HG03108 (cell line): ENCODE data around the gene ANKRD40CL.

ENCODE experiments used
- ATAC-seq: cut with Tn5 transposase; IDR thresholded peaks from one replicate; pipeline ENCODE4 v1.9.1; 2021; ENCODE audit warnings: moderate library complexity; ENCODE audit not compliant: unreplicated experiment

The ANKRD40CL gene

DNA sequence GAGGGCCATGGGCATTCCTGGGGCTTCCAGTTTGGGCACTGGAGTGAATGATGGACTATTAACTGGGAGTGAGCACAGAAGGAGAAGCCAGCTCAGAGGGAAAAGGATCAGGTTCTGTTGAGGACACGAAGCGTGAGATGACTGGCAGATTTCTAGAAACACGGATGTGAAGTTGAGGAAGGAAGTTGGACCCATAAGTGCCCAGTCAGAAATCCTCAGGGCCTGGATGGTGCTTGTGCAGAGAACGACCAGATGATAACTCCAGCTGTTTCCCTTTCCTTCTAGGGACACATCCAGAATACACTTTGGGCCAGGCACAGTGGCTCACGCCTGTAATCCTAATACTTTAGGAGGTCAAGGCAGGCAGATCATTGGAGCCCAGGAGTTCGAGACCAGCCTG lies 23.3 kb upstream of the ANKRD40CL start:
- no peak for ATAC-seq

DNA sequence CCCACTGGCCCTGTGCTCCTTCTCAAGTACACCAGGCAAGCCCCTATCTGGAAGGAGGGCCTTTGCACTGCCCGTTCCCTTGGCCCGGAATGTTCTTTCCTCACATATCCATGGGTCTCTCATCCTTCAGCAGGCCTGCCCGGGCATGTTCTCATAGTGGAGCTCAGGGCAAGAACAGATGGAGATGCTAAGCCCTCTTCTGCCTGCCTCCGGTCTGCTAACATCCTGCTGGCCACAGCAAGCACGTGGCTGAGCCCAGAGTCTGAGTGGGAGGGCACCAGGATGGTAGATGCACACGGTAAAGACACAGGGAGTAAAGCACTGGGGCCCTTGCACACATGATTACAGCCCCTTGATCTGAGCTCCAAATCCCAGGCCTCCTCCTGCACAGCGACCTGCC lies 19.8 kb upstream of the ANKRD40CL start:
- ATAC-seq = no peak

DNA sequence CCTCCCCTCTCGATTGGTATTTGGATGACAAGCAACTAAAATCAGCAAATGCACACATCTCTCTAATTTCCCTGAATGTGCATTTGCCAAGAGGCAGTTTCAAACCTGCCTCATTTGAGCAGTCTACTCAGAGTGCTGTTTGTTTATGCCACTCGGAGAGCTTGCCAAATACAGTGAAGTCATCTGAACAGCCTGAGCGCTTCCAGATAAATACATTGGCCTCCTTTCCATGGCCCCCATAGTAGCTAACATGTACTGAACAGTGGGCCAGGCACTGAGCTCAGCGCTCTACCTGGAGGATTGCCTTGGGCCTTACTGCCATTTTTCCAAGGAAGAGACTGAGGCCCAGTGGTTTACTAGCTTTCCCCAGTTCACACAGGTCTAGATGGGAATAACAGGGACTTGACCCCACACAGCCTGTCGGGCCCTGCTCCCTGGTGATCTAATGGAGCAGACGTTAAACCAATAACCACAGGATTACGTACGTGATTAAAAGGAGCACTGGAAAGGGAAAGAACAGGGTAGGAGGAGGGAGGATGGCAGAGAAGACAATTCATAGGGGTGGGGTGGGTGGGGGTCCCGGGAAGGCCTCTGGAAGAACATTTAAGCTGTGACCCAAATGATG lies 18.7 kb upstream of the ANKRD40CL start:
- ATAC-seq = no peak

DNA sequence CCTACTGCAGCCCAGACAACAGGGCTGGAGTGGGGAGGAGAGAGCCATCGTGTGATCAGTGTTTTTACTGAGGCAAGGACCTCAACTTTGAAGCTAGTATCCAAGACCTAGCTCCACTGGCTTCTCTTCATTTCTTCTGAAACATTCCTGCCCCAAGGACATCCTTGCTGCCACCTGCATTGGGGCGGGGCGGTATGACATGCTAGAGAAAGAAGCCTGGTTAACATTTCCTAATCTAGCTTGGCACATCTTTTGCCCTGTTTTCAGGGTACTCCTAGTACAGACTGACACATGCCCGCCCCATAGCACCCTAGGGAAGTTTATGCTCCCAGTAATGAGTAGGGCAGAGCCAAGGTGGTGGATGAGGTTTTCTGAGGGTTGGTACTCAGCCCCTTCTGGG lies 17.8 kb upstream of the ANKRD40CL start:
- ATAC-seq = no peak

DNA sequence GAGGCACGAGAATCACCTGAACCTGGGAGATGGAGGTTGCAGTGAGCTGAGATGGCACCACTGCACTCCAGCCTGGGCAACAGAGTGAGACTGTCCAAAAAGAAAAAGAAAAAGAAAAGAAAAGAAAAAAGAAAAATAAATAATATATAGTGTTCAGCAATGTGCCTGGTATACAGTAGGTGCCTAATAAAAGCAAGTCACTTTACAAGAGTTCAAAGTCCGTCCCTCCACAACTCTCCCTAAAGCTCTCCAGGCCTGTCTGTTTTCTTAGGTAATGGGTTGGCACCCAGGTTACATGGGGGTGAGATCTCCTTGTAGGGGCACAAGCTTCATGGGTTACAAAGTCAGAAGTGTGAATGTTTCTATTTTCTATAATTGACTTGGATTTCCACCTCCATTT lies 16.6 kb upstream of the ANKRD40CL start:
- no peak for ATAC-seq

DNA sequence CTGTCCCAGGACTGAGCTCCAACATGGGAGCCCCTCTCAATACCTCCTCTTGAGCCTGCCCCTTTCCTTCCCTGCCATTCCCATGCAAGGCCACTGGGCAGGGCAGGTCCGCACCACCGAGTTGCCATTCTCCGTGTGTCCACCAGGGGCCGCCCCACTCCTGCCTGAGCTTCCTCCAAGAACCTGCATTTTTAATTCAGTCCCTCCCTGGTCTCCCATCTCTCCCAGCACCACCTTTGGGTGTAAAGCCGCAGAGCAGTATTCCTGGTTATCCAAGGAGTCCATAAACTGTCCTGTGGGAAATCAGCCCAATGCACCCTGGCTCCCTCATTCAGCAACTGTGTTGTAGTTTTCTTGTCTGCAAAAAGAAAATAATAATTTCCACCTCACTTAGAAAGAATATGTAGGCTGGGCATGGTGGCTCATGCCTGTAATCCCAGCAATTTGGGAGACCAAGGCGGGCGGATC lies 15.9 kb upstream of the ANKRD40CL start:
- ATAC-seq = no peak

DNA sequence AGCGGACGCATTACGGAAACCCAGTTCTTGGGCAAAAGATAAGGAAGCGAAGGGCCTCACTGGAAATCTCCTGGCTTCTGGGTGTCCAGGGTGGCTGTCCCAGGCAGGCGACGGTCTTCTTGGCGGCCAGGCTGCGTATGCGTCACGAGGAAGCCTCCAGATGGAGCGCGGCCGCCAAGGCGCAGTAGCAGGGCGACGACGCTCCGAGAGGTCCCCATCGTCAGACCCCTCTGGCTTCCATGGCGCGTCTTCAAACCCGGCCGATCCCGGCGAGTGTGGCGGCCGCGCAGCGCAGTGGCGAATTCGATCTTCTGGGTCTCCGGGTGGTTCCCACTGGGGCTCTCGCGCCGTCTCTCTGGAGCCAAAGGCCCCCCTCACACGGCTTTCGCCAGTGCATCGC lies 13.8 kb upstream of the ANKRD40CL start:
- no peak for ATAC-seq

DNA sequence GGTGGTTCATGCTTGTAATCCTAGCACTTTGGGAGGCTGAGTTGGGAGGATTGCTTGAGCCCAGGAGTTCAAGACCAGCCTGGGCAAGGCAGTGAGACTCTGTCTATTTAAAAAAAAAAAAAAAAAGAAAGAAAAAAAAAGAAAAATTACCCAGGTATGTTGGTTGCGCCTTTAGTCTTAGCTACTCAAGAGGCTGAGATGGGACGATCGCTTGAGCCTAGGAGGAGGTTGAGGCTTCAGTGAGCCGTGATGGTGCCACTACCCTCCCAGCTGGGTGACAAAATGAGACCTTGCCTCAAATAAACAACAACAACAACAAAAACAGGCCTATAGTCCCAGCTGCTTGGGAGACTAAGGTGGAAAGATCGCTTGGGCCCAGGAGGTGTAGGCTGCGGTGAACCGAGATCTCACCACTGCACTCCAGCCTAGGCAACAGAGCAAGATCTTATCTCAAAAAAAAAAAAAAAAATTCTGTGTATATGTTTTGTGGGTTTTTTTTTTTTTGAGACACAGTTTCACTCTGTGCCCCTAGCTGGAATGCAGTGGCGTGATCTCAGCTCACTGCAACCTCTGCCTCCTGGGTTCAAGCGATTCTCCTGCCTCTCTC lies 12.5 kb upstream of the ANKRD40CL start:
- no peak for ATAC-seq

DNA sequence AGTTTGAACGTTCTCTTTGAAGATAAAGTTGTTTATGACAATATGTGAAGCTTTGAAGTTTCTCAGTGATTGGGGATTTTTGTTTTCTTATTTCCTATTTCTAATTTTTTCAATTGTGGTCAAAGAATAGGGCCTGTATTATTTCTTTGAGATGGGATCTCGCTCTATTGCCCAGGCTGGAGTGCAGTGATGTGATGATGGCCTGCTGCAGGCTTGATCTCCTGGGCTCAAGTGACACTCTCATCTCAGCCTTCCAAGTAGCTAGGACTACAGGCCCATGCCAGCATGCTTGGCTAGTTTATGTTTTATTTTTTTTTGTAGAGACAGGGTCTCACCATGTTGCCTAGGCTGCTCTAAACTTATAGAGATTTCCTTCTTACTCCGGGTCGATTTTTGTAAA lies 11.7 kb upstream of the ANKRD40CL start:
- ATAC-seq = no peak

DNA sequence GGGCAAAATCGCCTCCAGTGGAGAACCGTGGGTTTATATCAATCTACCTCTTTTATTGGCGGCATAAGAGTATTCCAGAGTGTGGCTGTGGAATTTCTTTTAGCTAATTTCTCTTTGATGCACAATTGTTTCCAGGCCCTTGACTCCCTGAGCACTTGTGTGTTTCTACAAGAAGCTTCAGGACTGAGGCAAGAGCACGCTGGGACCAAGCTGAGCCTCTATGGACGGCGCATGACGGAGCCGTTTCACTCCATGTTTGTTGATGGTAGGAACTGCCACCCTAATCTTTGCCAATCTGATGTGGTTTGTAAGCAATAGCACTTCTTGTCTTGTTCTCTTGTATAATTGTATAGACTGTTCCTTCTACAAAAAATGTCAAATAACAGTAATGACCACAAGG lies 11.2 kb upstream of the ANKRD40CL start:
- ATAC-seq = no peak

DNA sequence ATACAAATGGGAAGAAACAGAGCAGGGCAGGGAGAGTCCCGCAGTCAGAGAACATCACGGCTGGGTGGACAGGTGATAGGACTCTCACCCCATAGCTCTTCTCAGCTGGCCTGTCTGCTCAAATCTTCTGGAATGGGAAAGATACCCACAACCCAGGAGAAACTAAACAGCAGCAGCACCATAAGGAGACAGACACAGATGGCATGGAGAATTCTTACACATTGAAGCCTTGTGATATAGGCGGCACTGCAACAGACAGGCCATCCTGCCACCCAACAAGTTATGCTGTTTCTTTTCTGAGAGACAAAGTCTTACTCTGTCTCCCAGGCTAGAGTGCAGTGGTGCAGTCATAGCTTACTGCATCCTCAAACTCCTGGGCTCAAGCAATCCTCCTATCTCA lies 8.6 kb upstream of the ANKRD40CL start:
- no peak for ATAC-seq

DNA sequence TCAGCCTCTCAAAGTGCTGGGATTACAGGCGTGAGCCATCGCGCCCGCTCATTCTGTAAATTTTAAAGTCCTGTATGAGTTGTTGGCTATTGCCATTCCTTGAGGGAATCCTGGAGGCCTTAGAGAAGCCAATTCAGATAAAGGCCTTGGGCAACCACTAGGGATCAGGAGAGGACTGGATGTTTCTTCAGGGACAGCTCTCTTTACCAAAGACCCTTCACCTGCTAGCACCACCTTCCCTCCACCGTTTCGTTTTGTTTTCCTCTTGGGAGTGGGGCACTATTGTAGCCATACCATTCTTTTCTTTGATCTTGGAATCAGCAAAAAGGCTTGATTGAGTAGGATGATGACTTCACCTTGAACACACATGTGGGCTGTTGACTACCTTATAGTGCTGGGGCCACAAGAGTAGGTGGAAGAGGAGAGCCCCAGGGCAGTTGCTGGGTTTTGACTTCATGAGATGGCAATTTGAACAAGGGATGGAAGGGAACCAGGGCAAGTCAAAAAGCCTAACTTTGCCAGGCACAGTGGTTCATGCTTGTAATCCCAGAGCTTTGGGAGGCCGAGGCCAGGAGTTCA lies 7.0 kb upstream of the ANKRD40CL start:
- ATAC-seq = no peak

DNA sequence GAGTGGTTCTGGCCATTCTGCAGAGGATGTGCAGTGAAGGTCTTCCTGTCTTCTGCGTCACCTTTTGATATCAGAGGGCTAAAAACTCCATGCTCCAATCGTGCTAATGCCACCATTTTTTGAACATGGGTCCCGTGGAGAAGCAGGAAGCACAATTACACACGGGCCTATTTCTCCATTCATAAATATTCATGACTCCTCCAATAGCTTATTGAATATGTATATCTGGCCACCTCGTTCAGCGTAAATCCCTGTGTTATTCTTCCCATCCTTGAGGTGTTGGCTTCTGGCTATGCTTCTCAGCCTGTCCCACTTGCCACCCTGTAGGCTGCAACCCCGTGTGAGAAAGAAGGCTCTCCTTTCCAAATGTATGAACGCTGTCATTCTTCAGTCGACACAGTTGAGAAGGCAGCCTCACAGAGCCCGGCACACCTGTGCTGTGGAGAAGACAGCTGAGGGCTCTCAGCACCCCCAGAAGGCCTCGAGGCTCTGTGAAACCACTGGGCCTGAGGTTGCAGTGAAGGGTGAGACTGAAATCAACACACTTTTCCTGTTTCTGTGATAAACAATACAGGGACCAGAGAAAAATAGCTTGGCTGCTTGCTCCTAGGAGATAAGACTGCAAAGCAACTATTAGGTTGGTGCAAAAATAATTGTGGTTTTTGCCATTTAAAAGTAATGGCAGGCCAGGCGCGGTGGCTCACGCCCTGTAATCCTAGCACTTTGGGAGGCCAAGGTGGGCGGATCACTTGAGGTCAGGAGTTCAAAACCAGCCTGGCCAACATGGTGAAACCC lies 4.9 kb upstream of the ANKRD40CL start:
- no peak for ATAC-seq

DNA sequence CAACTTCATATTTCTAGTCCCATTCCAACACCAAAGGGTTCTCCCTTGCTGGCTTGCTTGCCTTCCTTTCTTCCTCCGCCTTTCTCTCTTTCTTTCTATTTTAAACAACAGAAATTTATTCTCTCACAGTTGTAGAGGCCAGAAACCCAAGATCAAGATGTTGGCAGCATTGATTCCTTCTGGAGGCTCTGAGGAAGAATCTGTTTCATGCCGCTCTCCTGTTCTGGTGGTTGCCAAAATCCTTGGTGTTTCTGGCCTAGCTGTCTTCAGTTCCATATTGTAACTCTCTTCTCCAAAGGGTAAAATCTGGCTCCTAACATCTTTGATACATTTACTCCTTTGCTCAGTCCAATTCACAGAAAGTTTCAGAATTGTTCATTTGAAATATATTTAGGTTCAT lies 3.0 kb upstream of the ANKRD40CL start:
- ATAC-seq = no peak

DNA sequence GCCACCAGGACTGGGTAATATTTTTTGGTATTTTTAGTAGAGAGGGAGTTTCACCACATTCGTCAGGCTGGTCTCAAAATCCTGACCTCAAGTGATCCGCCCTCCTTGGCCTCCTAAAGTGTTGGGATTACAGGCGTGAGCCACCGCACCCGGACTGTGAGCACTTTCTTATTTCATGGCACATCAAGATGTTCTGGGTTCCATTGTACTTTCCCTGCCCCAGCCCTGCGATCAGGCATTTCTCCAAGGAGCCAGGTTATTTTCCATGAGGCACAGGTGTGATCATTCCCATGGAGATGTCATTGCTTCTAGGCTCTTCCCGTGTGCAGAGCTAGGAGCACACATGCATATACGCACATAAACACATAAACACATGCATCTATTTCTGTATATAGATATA lies 2.6 kb upstream of the ANKRD40CL start:
- no peak for ATAC-seq

DNA sequence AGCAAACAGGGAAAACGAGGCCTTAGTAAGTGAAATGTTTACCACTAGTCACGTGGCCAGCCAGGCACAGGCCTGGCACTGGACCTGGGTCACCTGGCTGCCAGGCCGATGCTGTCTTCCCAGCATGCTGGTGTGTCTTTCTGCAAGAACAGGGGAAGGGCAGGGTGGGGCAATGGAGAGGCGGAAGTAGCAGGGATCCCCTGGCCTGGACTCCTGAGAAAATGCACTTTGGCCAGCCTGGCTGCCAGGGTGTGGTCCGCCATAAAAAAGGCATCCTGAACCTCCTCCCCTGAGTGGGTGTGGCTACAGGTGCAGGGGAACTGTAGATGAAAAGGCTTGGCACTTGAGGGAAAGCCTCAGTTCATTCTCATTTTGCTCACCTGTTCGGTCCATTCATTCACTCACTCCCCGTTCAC lies 1.0 kb upstream of the ANKRD40CL start:
- ATAC-seq = no peak

DNA sequence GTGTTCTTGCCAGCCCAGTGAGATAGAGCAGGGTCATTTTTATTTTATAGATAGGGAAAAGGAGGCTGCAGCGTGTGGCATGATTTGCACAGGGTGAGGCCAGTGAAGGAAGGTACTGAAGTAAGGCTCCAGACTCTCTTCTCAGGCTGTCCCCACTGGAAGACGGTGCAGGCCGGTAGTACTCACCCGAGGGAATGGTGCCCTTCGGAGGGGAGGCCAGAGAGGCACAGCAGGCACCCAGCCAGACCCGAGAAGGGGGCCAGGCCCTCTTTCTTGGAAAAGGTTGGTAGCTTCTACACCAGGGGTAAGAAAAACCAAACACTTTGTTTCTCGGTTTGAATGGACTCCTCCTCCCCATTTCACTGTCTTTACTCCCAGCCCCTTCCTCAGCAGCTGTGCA lies 288 bp downstream of the ANKRD40CL start:
- no peak for ATAC-seq

DNA sequence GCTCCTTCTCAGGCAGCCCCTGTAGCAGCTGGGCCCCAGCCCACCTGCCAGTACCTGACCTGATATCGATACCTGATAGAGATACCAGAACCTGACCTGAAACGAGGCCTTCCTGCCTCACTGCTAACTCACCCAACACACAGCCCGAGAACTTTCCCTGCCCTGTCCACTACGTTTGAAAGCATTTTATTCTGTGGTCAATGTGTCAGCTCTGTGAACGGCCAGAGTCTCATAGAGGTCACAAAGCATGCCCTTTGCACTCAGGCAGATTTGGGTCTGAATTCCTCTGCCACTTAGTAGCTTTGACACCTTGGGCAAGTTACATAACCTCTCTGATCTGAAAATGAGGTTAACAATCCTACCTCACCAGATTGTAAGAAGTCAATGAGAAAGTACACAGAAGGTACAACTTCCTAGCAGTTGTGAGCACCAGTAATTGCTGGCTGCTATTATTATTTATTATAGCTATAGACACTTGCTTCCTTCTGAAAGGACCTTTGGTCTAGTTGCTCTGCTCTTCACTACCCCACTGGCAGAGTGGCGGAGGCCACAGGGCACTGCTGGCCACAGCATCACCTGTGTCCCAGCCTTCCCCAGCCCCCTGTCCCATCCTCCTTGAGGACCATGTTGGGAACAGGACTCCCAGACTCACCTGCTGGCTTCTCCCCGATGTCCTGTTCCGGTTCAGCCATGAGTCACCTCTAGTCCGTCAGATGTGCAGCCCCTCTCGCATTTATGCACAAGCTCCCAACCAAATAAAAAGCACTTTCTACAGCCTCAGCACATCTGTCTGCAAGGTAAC lies 895 bp downstream of the ANKRD40CL start:
- ATAC-seq = no peak

DNA sequence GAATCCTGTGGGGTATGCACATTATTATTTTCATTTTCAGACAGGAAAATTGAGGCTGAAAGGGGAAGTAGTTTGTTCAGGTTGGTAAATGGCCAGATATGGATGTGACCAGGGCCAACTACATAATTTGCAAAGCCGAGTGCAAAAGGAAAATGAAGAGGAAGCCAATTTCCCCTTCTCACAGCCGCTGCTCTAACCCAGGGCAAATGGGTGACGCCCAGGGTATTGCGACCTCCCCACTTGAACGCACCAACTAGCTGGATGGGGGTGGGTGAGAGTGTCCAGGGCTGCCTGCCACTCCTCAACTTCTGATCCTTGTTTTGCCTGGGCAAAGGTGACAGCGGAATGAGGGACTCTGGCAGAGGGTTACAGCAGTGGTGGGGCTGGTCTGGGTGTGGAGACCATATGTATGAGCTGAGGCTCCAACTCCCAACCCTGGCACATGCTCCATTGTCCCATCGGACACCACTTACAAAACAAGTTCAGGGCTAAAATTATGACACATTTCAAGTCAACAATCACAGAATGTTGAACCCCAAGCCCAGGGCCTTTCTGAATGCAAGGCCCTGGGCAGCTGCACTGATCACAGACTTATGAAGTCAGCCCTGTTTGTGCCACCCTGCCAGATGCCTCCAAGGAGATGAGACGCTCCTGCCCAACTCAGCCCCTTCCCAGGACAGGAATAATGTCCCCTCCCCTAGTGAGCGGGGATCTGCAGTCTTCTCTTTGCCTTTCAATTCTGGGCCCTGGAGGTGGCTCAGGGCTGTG lies 1.7 kb downstream of the ANKRD40CL start:
- ATAC-seq = peak; percentile 57

DNA sequence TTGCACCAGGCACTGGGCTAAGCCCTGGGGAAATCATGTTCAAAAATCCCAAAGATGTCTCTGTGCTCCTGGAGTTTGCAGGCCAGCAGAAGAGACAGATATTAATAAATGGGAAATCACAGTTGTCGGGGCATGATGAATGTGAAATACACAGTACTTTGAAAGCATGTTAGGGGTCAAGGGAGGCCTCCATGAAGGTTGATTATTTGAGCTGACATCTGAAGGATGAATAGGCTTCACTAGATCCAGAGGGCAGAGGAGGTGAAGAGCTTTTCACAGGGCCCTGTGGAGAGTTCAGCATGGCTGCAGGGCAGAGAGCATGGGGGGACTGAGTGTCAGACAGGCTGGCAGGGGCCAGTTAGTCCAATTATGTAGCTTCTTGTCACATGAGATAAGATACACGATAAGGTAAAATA lies 2.6 kb downstream of the ANKRD40CL start:
- no peak for ATAC-seq
